CD4-positive, alpha-beta T cell treated with Interleukin-15 for 4 hours (primary cell): ENCODE data around the gene HOMEZ.
"Not testable (repeated sequence)": the region's sequence is repeated elsewhere in the genome, so short reads cannot be mapped to it uniquely, and the experiment has no call there.

ENCODE experiments used
- DNase-seq: peaks from one replicate; pipeline ENCODE4 v3.0.0-alpha.2; 2020; ENCODE audit warnings: low spot score

HOMEZ gene

GRCh38 chr14:23286020-23286901 lies at the start of gene HOMEZ:
HOMEZ (minus strand) TSS chr14:23286132; CDS start chr14:23285952, 180 bp downstream.
- peak; percentile 96 for DNase-seq

GRCh38 chr14:23335623-23336022 lies 49.7 kb upstream of the HOMEZ start:
- no peak for DNase-seq

GRCh38 chr14:23327947-23328744 lies 42.2 kb upstream of the HOMEZ start:
- DNase-seq: peak; percentile 76

GRCh38 chr14:23326491-23327332 lies 40.8 kb upstream of the HOMEZ start:
- no peak for DNase-seq

- DNase-seq: not testable (repeated sequence)
These were observed 39.8 kb upstream of the HOMEZ start for GRCh38 chr14:23325746-23326145.

- no peak for DNase-seq
These were observed 39.1 kb upstream of the HOMEZ start for GRCh38 chr14:23324993-23325392.

GRCh38 chr14:23324455-23324846 lies 38.5 kb upstream of the HOMEZ start:
- DNase-seq: no peak

- DNase-seq: no peak
These were observed 38.0 kb upstream of the HOMEZ start for GRCh38 chr14:23323838-23324454.

- DNase-seq: no peak
These were observed 36.9 kb upstream of the HOMEZ start for GRCh38 chr14:23322568-23323517.

- peak; percentile 41 for DNase-seq
These were observed 35.9 kb upstream of the HOMEZ start for GRCh38 chr14:23321572-23322547.

- peak; percentile 99 for DNase-seq
These were observed 34.9 kb upstream of the HOMEZ start, which contains the start of gene PABPN1 for GRCh38 chr14:23320584-23321571. PABPN1 (plus strand) TSS chr14:23321457; CDS start chr14:23321470, 13 bp downstream.

GRCh38 chr14:23319746-23320583 lies 34.0 kb upstream of the HOMEZ start:
- no peak for DNase-seq

GRCh38 chr14:23316300-23316699 lies 30.4 kb upstream of the HOMEZ start:
- DNase-seq: no peak

- DNase-seq: no peak
These were observed 24.6 kb upstream of the HOMEZ start for GRCh38 chr14:23310546-23310945.

- DNase-seq: no peak
These were observed 23.0 kb upstream of the HOMEZ start for GRCh38 chr14:23308721-23309445.
